A673 (cell line): ENCODE measurements around the gene UCP3. TPM values are rescaled to one million over a fixed set of nuclear protein-coding genes. Genes with fewer than 3 reads are reported as not detected.

Source experiments
- BruUV-seq: library from RNA; stranded (reverse); fragments of 400-500 nt; replicated peaks from 2 replicates; lab custom pipeline; 2021; lab: Mats Ljungman, UMichigan
- CTCF ChIA-PET: fragments of 300-600 bp; sonication (Branson Sonifier 250); formaldehyde crosslinking; loops from one replicate; lab custom pipeline; 2022; ENCODE audit warnings: antibody characterized with exemption; lab: Charles Lee
- POLR2A ChIA-PET: fragments of 300-600 bp; sonication (Branson Sonifier 250); formaldehyde crosslinking; loops from one replicate; lab custom pipeline; 2022; ENCODE audit warnings: antibody characterized with exemption; ENCODE audit not compliant: low non-redundant PET; lab: Charles Lee
- DNase-seq: peaks from one replicate; pipeline ENCODE4 v3.0.0-alpha.2; 2015; ENCODE audit warnings: low spot score
- H3K27ac ChIP-seq: fragments of 200-600 bp; sonication (generic); 2 replicates; pipeline ENCODE4 v1.5.1; 2016; ENCODE audit warnings: mixed run types, low read depth, mild to moderate bottlenecking, mixed read lengths, antibody characterized with exemption, low read length; ENCODE audit not compliant: poor library complexity, severe bottlenecking
- H3K27me3 ChIP-seq: fragments of 200-600 bp; sonication (generic); replicated peaks from 2 replicates; pipeline ENCODE4 v1.6.1; 2017; ENCODE audit warnings: mixed run types, low read depth, mild to moderate bottlenecking, mixed read lengths, antibody characterized with exemption, low read length; ENCODE audit not compliant: insufficient read depth, poor library complexity
- H3K36me3 ChIP-seq: fragments of 200-600 bp; sonication (generic); 2 replicates; pipeline ENCODE4 v1.6.1; 2016; ENCODE audit warnings: mixed run types, mild to moderate bottlenecking, mixed read lengths, antibody characterized with exemption, low read length; ENCODE audit not compliant: insufficient read depth, poor library complexity, severe bottlenecking
- H3K4me1 ChIP-seq: fragments of 200-600 bp; sonication (generic); 2 replicates; pipeline ENCODE4 v1.6.1; 2017; ENCODE audit warnings: mixed run types, mild to moderate bottlenecking, mixed read lengths, antibody characterized with exemption, low read length; ENCODE audit not compliant: insufficient read depth, poor library complexity, severe bottlenecking
- H3K4me3 ChIP-seq: fragments of 200-600 bp; sonication (generic); 2 replicates; pipeline ENCODE4 v1.5.1; 2016; ENCODE audit warnings: low read depth, mixed run types, mild to moderate bottlenecking, mixed read lengths, low read length; ENCODE audit not compliant: poor library complexity, severe bottlenecking
- H3K9me3 ChIP-seq: fragments of 200-600 bp; sonication (generic); 2 replicates; pipeline ENCODE4 v1.6.1; 2016; ENCODE audit warnings: mixed run types, low read depth, mild to moderate bottlenecking, mixed read lengths, antibody characterized with exemption, low read length; ENCODE audit not compliant: poor library complexity, severe bottlenecking
- EZH2 ChIP-seq: fragments of 200-600 bp; sonication (generic); IDR thresholded peaks from 2 replicates; pipeline ENCODE4 v1.6.1; 2017; ENCODE audit warnings: borderline replicate concordance, low read depth, mild to moderate bottlenecking, mixed read lengths, antibody characterized with exemption, low read length; ENCODE audit not compliant: poor library complexity, severe bottlenecking
- intact Hi-C: fragments of 100-400 bp; cut with micrococcal nuclease; formaldehyde crosslinking; loops from one replicate; pipeline ENCODE4 v1.10.0; 2022; ENCODE audit not compliant: unreplicated experiment
- total RNA-seq: library from RNA; stranded (reverse); gene quantifications from 2 replicates; pipeline ENCODE4 v1.2.3, GENCODE V29; 2021
- TF ChIP-seq, protein P1 (sequence below): fragments of 300-800, 200-600 bp; sonication (generic); conservative IDR thresholded peaks from 2 replicates; pipeline ENCODE4 v1.5.1; 2017; ENCODE audit warnings: low read depth, mild to moderate bottlenecking, antibody characterized with exemption, low read length, moderate library complexity, mixed read lengths

Gene UCP3
- total RNA-seq, 1 experiment from 2014 or later = 3.6 TPM

DNA sequence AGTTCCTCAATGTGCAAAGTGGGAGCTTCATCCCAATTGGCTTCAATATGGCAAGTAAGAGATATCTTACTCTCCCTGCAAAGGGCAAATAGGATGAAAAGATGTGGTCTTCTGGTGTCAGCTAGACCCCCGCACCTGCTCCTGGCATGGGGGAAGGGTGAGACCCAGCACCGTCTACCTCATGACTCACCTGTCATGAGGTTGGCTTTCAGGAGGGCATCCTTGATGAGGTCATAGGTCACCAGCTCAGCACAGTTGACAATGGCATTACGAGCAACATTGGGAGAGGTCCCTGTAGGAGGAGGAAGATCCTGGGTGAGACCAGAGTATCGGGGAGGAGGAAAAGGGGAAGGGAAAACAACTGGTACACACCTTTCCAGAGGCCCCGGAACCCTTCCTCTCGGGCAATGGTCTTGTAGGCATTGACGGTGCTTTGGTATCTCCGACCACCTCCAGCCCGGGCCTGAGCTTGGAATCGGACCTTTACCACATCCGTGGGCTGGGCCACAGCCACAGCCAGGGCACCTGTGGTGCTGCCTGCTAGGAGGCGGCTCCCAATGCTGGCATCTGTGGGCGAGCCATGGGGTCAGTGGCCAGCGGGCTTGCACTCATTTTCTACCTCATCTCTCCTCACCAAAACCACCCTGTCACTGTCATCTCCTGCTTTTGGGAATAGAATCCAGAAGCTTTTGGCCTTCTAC, 32.3 kb downstream of the UCP3 start:
- Histone ChIP-seq H3K36me3 (peaks cover 76% of the 10 kb centered on the region), H3K9me3 (no peaks in the 10 kb centered on the region), H3K27me3 (no peaks in the 10 kb centered on the region), H3K27ac (no peak overlapping the region), H3K4me3 (no peak overlapping the region), H3K4me1 (peaks cover 13% of the 10 kb centered on the region)
- intact Hi-C loops = no loop called here
- no peak for DNase-seq
- no peak for TF ChIP-seq EZH2
- TF ChIP-seq, protein P1, sequence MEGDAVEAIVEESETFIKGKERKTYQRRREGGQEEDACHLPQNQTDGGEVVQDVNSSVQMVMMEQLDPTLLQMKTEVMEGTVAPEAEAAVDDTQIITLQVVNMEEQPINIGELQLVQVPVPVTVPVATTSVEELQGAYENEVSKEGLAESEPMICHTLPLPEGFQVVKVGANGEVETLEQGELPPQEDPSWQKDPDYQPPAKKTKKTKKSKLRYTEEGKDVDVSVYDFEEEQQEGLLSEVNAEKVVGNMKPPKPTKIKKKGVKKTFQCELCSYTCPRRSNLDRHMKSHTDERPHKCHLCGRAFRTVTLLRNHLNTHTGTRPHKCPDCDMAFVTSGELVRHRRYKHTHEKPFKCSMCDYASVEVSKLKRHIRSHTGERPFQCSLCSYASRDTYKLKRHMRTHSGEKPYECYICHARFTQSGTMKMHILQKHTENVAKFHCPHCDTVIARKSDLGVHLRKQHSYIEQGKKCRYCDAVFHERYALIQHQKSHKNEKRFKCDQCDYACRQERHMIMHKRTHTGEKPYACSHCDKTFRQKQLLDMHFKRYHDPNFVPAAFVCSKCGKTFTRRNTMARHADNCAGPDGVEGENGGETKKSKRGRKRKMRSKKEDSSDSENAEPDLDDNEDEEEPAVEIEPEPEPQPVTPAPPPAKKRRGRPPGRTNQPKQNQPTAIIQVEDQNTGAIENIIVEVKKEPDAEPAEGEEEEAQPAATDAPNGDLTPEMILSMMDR = no peak
- POLR2A ChIA-PET = no interaction called here
- CTCF ChIA-PET = no interaction called here
- no TSS peak for BruUV-seq

GRCh38 chr11:73975479-73975757, 33.5 kb downstream of the UCP3 start:
- no peaks in the 10 kb centered on the region for H3K27me3 ChIP-seq
- no TSS peak for BruUV-seq
- ChIA-PET POLR2A (interaction anchor here (0.5 kb wide), 1 partner anchor 191 kb away, joined by 3 read pairs; no protein-coding TSS in a partner anchor), CTCF (interaction anchor here (0.6 kb wide), 1 partner anchor 264 kb away, joined by 4 read pairs; no protein-coding TSS in a partner anchor)
- peaks cover 66% of the 10 kb centered on the region for H3K36me3 ChIP-seq
- H3K27ac ChIP-seq = no peak overlapping the region
- no peak overlapping the region for H3K4me3 ChIP-seq
- DNase-seq = no peak
- H3K9me3 ChIP-seq = no peaks in the 10 kb centered on the region
- intact Hi-C loops = no loop called here
- TF ChIP-seq, protein P1 = no peak
- no peak for TF ChIP-seq EZH2
- peaks cover 4% of the 10 kb centered on the region for H3K4me1 ChIP-seq

- Histone ChIP-seq H3K36me3 (peaks cover 61% of the 10 kb centered on the region), H3K4me3 (no peak overlapping the region), H3K27ac (peak overlapping the region; percentile 15), H3K27me3 (no peaks in the 10 kb centered on the region), H3K9me3 (no peaks in the 10 kb centered on the region), H3K4me1 (no peaks in the 10 kb centered on the region)
- ChIA-PET POLR2A (interaction anchor here (0.5 kb wide), 1 partner anchor 191 kb away, joined by 3 read pairs; no protein-coding TSS in a partner anchor), CTCF (interaction anchor here (0.6 kb wide), 1 partner anchor 265 kb away, joined by 4 read pairs; no protein-coding TSS in a partner anchor)
- no peak for TF ChIP-seq EZH2
- TF ChIP-seq, protein P1 = no peak
- BruUV-seq = no TSS peak
- DNase-seq = no peak
- intact Hi-C loops = loop anchor here (5.0 kb wide), 1 partner anchor 472 kb away; no protein-coding TSS in a partner anchor
Observed at GRCh38 chr11:73974604-73975478, 34.0 kb downstream of the UCP3 start.
